ENCODE measurements around the gene PHF3. TPM values are rescaled to one million over a fixed set of nuclear protein-coding genes. Genes with fewer than 3 reads are reported as not detected.

PHF3 gene
- total RNA-seq, 1 experiment from 2014 or later, result 66.6 TPM

DNA sequence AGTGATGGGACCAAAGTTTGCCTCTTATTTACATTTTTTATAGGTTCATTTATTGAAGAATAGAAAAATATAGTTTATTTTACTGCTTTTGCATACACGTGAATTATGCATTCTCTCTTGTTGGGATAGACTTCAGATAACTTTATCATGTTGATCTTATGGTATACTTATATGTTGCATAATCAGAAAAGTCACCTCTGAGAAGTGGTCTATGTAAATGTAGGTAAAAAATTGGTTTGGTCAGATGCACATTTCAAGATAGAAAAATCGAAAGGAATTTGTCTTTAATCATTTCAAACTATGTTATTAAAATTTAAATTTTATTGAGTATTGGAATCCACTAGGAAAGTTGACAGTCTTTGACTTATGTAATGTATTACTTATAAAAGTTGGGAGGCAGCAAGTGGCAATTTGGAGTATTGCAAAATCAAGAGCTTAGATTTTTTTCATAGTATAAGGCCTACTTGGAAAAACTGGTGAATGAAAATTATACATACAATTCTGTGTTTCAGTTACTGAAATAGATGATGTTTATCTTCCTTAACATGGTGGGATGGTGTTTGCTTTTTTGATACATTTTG is 2.4 kb downstream of the PHF3 start:
- Histone ChIP-seq H2AFZ (ENCODE audit: low read length) (no peak overlapping the region), H3K4me2 (ENCODE audit: insufficient read depth, insufficient read length, low read length) (peak overlapping the region; percentile 83), H3T11ph (ENCODE audit: low read length) (no peak overlapping the region), H2BK12ac (ENCODE audit: insufficient read length, low read depth, low read length) (no peak overlapping the region), H2BK5ac (ENCODE audit: insufficient read length, low read length) (no peak overlapping the region), H3K9ac (ENCODE audit: extremely low read depth, insufficient read length, low read length) (no peak overlapping the region), H3K4ac (ENCODE audit: low read depth, low read length) (no peak overlapping the region), H2BK15ac (ENCODE audit: low read depth, low read length) (no peak overlapping the region), H2AK5ac (ENCODE audit: insufficient read length, low read length) (no peak overlapping the region), H3K27me3 (ENCODE audit: insufficient read depth, low read length) (no peaks in the 10 kb centered on the region), H4K8ac (replicated peaks; ENCODE audit: insufficient read length, low read depth, low read length) (no peak overlapping the region), H3K14ac (ENCODE audit: insufficient read depth, low read length) (no peak overlapping the region), H3K18ac (ENCODE audit: insufficient read length, low read depth, low read length) (no peak overlapping the region), H4K20me1 (ENCODE audit: control insufficient read depth, insufficient read depth, insufficient read length) (no peaks in the 10 kb centered on the region), H2BK20ac (ENCODE audit: low read depth, low read length, poor library complexity, severe bottlenecking) (no peak overlapping the region), H4K5ac (ENCODE audit: insufficient read length, low read depth, low read length) (no peak overlapping the region), H3K23ac (ENCODE audit: insufficient read length, low read depth, low read length) (no peak overlapping the region), H3K79me2 (ENCODE audit: insufficient read depth, low read length) (peaks cover 40% of the 10 kb centered on the region; the same call in 1 of the 2 replicates), H3K79me1 (ENCODE audit: insufficient read depth, low read depth, low read length, poor library complexity, severe bottlenecking) (no peaks in the 10 kb centered on the region), H3K56ac (ENCODE audit: insufficient read length, low read depth, low read length) (no peak overlapping the region), H3K9me3 (ENCODE audit: control insufficient read depth, low read depth, low read length) (no peaks in the 10 kb centered on the region), H4K91ac (ENCODE audit: insufficient read length, low read depth, low read length) (no peak overlapping the region), H2BK120ac (ENCODE audit: low read depth, low read length, poor library complexity, severe bottlenecking) (no peak overlapping the region), H3K4me1 (ENCODE audit: insufficient read depth, low read length) (peaks cover 4% of the 10 kb centered on the region; the same call in 1 of the 2 replicates), H3K27ac (ENCODE audit: insufficient read length, low read depth, low read length) (no peak overlapping the region), H3K23me2 (ENCODE audit: insufficient read length, low read depth, low read length, poor library complexity, severe bottlenecking) (no peaks in the 10 kb centered on the region)
- TF ChIP-seq, protein P1, sequence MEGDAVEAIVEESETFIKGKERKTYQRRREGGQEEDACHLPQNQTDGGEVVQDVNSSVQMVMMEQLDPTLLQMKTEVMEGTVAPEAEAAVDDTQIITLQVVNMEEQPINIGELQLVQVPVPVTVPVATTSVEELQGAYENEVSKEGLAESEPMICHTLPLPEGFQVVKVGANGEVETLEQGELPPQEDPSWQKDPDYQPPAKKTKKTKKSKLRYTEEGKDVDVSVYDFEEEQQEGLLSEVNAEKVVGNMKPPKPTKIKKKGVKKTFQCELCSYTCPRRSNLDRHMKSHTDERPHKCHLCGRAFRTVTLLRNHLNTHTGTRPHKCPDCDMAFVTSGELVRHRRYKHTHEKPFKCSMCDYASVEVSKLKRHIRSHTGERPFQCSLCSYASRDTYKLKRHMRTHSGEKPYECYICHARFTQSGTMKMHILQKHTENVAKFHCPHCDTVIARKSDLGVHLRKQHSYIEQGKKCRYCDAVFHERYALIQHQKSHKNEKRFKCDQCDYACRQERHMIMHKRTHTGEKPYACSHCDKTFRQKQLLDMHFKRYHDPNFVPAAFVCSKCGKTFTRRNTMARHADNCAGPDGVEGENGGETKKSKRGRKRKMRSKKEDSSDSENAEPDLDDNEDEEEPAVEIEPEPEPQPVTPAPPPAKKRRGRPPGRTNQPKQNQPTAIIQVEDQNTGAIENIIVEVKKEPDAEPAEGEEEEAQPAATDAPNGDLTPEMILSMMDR (conservative IDR thresholded peaks at IDR 0.05), result no peak
- no CpG with 5 or more reads among the region's 2 CpGs for WGBS (ENCODE audit: extremely low coverage, insufficient read length, low lambda C conversion rate)
- peaks cover 2 to 6% (median 6%) of the 10 kb centered on the region in 3 experiments; a peak in 4 of 7 replicates for H3K36me3 Mint-ChIP-seq (ENCODE audit: insufficient read depth in 1 of 3, low read depth in 3 of 3)
- peaks cover 47 to 51% of the 10 kb centered on the region in 2 experiments for H3K4me1 Mint-ChIP-seq
- H3K9me3 Mint-ChIP-seq, result no peaks in the 10 kb centered on the region
- H3K27me3 Mint-ChIP-seq (ENCODE audit: low read depth), result peaks cover 16% of the 10 kb centered on the region
- no peak overlapping the region for H3K27ac Mint-ChIP-seq
- DNase-seq, result no peak
- H3K4me3 Mint-ChIP-seq, result peak overlapping the region; percentile 98 to 100

Measured in H9 (cell line).